ENCODE data around the gene TBC1D22A. TPM values are rescaled to one million over a fixed set of nuclear protein-coding genes. Genes with fewer than 3 reads are reported as not detected.
"Not testable (repeated sequence)": the region's sequence is repeated elsewhere in the genome, so short reads cannot be mapped to it uniquely, and the experiment has no call there.

The TBC1D22A gene
- polyA plus RNA-seq, 1 of the 3 experiments (the other 2 are of a cell fraction), result 16.5 TPM

- H3K36me3 ChIP-seq (replicated peaks in 1 of 2; ENCODE audit: control insufficient read depth in 1 of 2, insufficient read depth in 2 of 2, low read length in 1 of 2), result peaks cover 0 to 6% of the 10 kb centered on the region in 2 experiments
- POLR2A ChIA-PET, result no interaction called here
- 94% methylated on average over 9 of the region's 9 CpGs for WGBS (ENCODE audit: low lambda C conversion rate)
- H3K9me2 ChIP-seq, result no peaks in the 10 kb centered on the region
- no peak for DNase-seq
- H3K4me2 ChIP-seq, result no peak overlapping the region
- CTCF ChIA-PET, result interaction anchor here (1.7 to 2.1 kb wide), 2 partner anchors 17 to 22 kb away, joined by 5 to 13 read pairs; no protein-coding TSS in a partner anchor
- peaks cover 31% of the 10 kb centered on the region; the same call in 1 of the 2 replicates for H4K20me1 ChIP-seq (ENCODE audit: insufficient read depth)
- H3K9me3 ChIP-seq, result no peaks in the 10 kb centered on the region; the same call in 1 of the 2 replicates
- H3K27me3 ChIP-seq (ENCODE audit: insufficient read depth), result no peaks in the 10 kb centered on the region
- H3K4me3 ChIP-seq (ENCODE audit: low read depth in 2 of 2, low read length in 1 of 2), result no peak overlapping the region
- no peaks in the 10 kb centered on the region for H3F3A ChIP-seq (replicated peaks; ENCODE audit: insufficient read depth)
- no peak overlapping the region for H3K9ac ChIP-seq
- H3K27ac ChIP-seq (ENCODE audit: low read depth in 2 of 2, low read length in 1 of 2), result no peak overlapping the region
- no peaks in the 10 kb centered on the region for H3K4me1 ChIP-seq (ENCODE audit: control insufficient read depth in 1 of 2, insufficient read depth in 2 of 2, low read depth in 1 of 2, low read length in 1 of 2)
- TF ChIP-seq NRF1 (IDR thresholded peaks at IDR 0.05; ENCODE audit: low read depth, low read length) (no peak), FOXJ3 (CRISPR knock-in tag; IDR thresholded peaks at IDR 0.05) (no peak), RAD21 (IDR thresholded peaks at IDR 0.05; ENCODE audit: low read length) (no peak), JUND (IDR thresholded peaks at IDR 0.05) (no peak), ELF1 (IDR thresholded peaks at IDR 0.05) (no peak), GABPA (IDR thresholded peaks at IDR 0.05; ENCODE audit: low read depth) (no peak), NFIC (IDR thresholded peaks at IDR 0.05; ENCODE audit: borderline replicate concordance) (no peak)
- peaks cover 78% of the 10 kb centered on the region for H3K79me2 ChIP-seq (ENCODE audit: insufficient read depth)
- H2AFZ ChIP-seq (ENCODE audit: low read depth), result no peak overlapping the region
These were observed 18.8 kb downstream of the TBC1D22A start for GRCh38 chr22:46781291-46781690.

GRCh38 chr22:46782200-46782599 is 19.8 kb downstream of the TBC1D22A start:
- peaks cover 31% of the 10 kb centered on the region; the same call in 1 of the 2 replicates for H4K20me1 ChIP-seq (ENCODE audit: insufficient read depth)
- CTCF ChIA-PET, result interaction anchor here (1.1 to 2.0 kb wide), 3 partner anchors 17 to 23 kb away, joined by 5 to 8 read pairs (median 5); no protein-coding TSS in a partner anchor
- H2AFZ ChIP-seq (ENCODE audit: low read depth); H3K9me2 ChIP-seq; H3K27ac ChIP-seq (ENCODE audit: low read depth in 2 of 2, low read length in 1 of 2); H3F3A ChIP-seq (replicated peaks; ENCODE audit: insufficient read depth); H3K4me3 ChIP-seq (ENCODE audit: low read depth in 2 of 2, low read length in 1 of 2); H3K9me3 ChIP-seq; H3K9ac ChIP-seq; DNase-seq; POLR2A ChIA-PET; H3K27me3 ChIP-seq (ENCODE audit: insufficient read depth); H3K4me2 ChIP-seq; H3K4me1 ChIP-seq (ENCODE audit: control insufficient read depth in 1 of 2, insufficient read depth in 2 of 2, low read depth in 1 of 2, low read length in 1 of 2); H3K36me3 ChIP-seq (replicated peaks in 1 of 2; ENCODE audit: control insufficient read depth in 1 of 2, insufficient read depth in 2 of 2, low read length in 1 of 2): not testable (repeated sequence)
- WGBS (ENCODE audit: low lambda C conversion rate), result 95% methylated on average over 9 of the region's 10 CpGs
- peaks cover 79% of the 10 kb centered on the region for H3K79me2 ChIP-seq (ENCODE audit: insufficient read depth)

- H4K20me1 ChIP-seq (ENCODE audit: insufficient read depth), result peaks cover 31% of the 10 kb centered on the region; the same call in 1 of the 2 replicates
- H3K27me3 ChIP-seq (ENCODE audit: insufficient read depth), result no peaks in the 10 kb centered on the region
- peaks cover 83% of the 10 kb centered on the region for H3K79me2 ChIP-seq (ENCODE audit: insufficient read depth)
- no peaks in the 10 kb centered on the region for H3F3A ChIP-seq (replicated peaks; ENCODE audit: insufficient read depth)
- H3K36me3 ChIP-seq (replicated peaks in 1 of 2; ENCODE audit: control insufficient read depth in 1 of 2, insufficient read depth in 2 of 2, low read length in 1 of 2), result peaks cover 0 to 6% of the 10 kb centered on the region in 2 experiments
- H3K4me1 ChIP-seq (ENCODE audit: control insufficient read depth in 1 of 2, insufficient read depth in 2 of 2, low read depth in 1 of 2, low read length in 1 of 2), result no peaks in the 10 kb centered on the region
- no peak overlapping the region for H3K27ac ChIP-seq (ENCODE audit: low read depth in 2 of 2, low read length in 1 of 2)
- no peaks in the 10 kb centered on the region for H3K9me2 ChIP-seq
- H2AFZ ChIP-seq (ENCODE audit: low read depth), result no peak overlapping the region
- no peak overlapping the region for H3K4me3 ChIP-seq (ENCODE audit: low read depth in 2 of 2, low read length in 1 of 2)
- DNase-seq, result no peak
- no peak overlapping the region for H3K9ac ChIP-seq
- WGBS (ENCODE audit: low lambda C conversion rate), result 73% methylated on average over 3 of the region's 3 CpGs
- ChIA-PET CTCF (no interaction called here), POLR2A (no interaction called here)
- H3K4me2 ChIP-seq, result no peak overlapping the region
- H3K9me3 ChIP-seq, result no peaks in the 10 kb centered on the region; the same call in none of the 2 replicates
- TF ChIP-seq FOXJ3 (CRISPR knock-in tag; IDR thresholded peaks at IDR 0.05) (no peak), CTCF (IDR thresholded peaks at IDR 0.05) (no peak), RCOR1 (IDR thresholded peaks at IDR 0.05; ENCODE audit: low read length) (no peak), PBX3 (IDR thresholded peaks at IDR 0.05) (no peak), RXRA (IDR thresholded peaks at IDR 0.05; ENCODE audit: borderline replicate concordance, low read depth) (no peak), EP300 (IDR thresholded peaks at IDR 0.05; ENCODE audit: borderline replicate concordance in 1 of 2, low read depth in 1 of 2, low read length in 1 of 2) (no peak), USF1 (IDR thresholded peaks at IDR 0.05; ENCODE audit: borderline replicate concordance, low read depth) (no peak), ZBTB33 (IDR thresholded peaks at IDR 0.05; ENCODE audit: borderline replicate concordance, low read depth) (no peak)
These were observed 21.3 kb downstream of the TBC1D22A start for GRCh38 chr22:46783721-46784120.
